ENCODE measurements around the gene MYO1B. TPM values are rescaled to one million over a fixed set of nuclear protein-coding genes. Genes with fewer than 3 reads are reported as not detected.

MYO1B gene
- total RNA-seq, 1 experiment from 2014 or later, result 37.8 TPM

GRCh38 chr2:191363267-191363666 lies 118.1 kb downstream of the MYO1B start:
- no peak for TF ChIP-seq EZH2 (IDR thresholded peaks at IDR 0.05; ENCODE audit: borderline replicate concordance, low read depth, low read length, poor library complexity, severe bottlenecking)
- TF ChIP-seq CTCF (conservative IDR thresholded peaks at IDR 0.05; ENCODE audit: low read depth, low read length), result no peak
- ChIA-PET POLR2A (ENCODE audit: low non-redundant PET) (no interaction called here), CTCF (interaction anchor here (0.5 kb wide), 1 partner anchor 143 kb away, joined by 3 read pairs; no protein-coding TSS in a partner anchor)
- H3K9me3 ChIP-seq (ENCODE audit: low read depth, low read length, poor library complexity, severe bottlenecking), result no peaks in the 10 kb centered on the region
- no peak overlapping the region for H3K4me3 ChIP-seq (ENCODE audit: low read depth, low read length, poor library complexity, severe bottlenecking)
- DNase-seq (ENCODE audit: low spot score), result no peak
- no peaks in the 10 kb centered on the region for H3K27me3 ChIP-seq (replicated peaks; ENCODE audit: insufficient read depth, low read depth, low read length, poor library complexity)
- intact Hi-C loops (cut with micrococcal nuclease; ENCODE audit: unreplicated experiment), result no loop called here
- no peaks in the 10 kb centered on the region for H3K36me3 ChIP-seq (ENCODE audit: insufficient read depth, low read length, poor library complexity, severe bottlenecking)
- H3K27ac ChIP-seq (ENCODE audit: low read depth, low read length, poor library complexity, severe bottlenecking), result no peak overlapping the region
- BruUV-seq (replicated peaks), result no TSS peak
- H3K4me1 ChIP-seq (ENCODE audit: insufficient read depth, low read length, poor library complexity, severe bottlenecking), result no peaks in the 10 kb centered on the region

DNA sequence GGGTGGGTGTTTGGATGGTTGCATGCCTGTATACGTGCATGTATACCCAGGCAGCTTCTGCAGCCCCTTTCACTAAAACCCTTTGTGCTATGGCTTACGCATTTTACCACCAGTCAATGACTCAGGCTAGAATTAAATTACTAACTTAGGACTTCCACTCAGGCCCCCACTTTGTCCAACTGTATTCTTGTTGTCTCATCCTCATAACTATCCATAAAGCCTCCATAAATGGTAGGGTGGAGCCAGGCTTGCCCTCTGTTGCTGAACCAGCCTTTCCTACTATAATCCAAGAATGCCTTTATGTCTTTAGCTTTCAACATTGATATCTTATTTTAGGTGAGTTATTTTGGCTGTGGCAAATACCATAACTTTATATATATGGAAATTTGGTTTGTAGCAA lies 119.9 kb downstream of the MYO1B start:
- ChIA-PET CTCF (no interaction called here), POLR2A (ENCODE audit: low non-redundant PET) (no interaction called here)
- no peak overlapping the region for H3K27ac ChIP-seq (ENCODE audit: low read depth, low read length, poor library complexity, severe bottlenecking)
- H3K9me3 ChIP-seq (ENCODE audit: low read depth, low read length, poor library complexity, severe bottlenecking), result no peaks in the 10 kb centered on the region
- H3K4me3 ChIP-seq (ENCODE audit: low read depth, low read length, poor library complexity, severe bottlenecking), result no peak overlapping the region
- no peak for TF ChIP-seq CTCF (conservative IDR thresholded peaks at IDR 0.05; ENCODE audit: low read depth, low read length)
- no peak for TF ChIP-seq EZH2 (IDR thresholded peaks at IDR 0.05; ENCODE audit: borderline replicate concordance, low read depth, low read length, poor library complexity, severe bottlenecking)
- intact Hi-C loops (cut with micrococcal nuclease; ENCODE audit: unreplicated experiment), result no loop called here
- H3K36me3 ChIP-seq (ENCODE audit: insufficient read depth, low read length, poor library complexity, severe bottlenecking), result no peaks in the 10 kb centered on the region
- H3K4me1 ChIP-seq (ENCODE audit: insufficient read depth, low read length, poor library complexity, severe bottlenecking), result no peaks in the 10 kb centered on the region
- no peaks in the 10 kb centered on the region for H3K27me3 ChIP-seq (replicated peaks; ENCODE audit: insufficient read depth, low read depth, low read length, poor library complexity)
- no peak for DNase-seq (ENCODE audit: low spot score)
- BruUV-seq (replicated peaks), result no TSS peak

GRCh38 chr2:191366199-191366598 lies 121.0 kb downstream of the MYO1B start:
- Histone ChIP-seq H3K9me3 (ENCODE audit: low read depth, low read length, poor library complexity, severe bottlenecking) (no peaks in the 10 kb centered on the region), H3K4me1 (ENCODE audit: insufficient read depth, low read length, poor library complexity, severe bottlenecking) (no peaks in the 10 kb centered on the region), H3K27me3 (replicated peaks; ENCODE audit: insufficient read depth, low read depth, low read length, poor library complexity) (no peaks in the 10 kb centered on the region), H3K36me3 (ENCODE audit: insufficient read depth, low read length, poor library complexity, severe bottlenecking) (no peaks in the 10 kb centered on the region), H3K27ac (ENCODE audit: low read depth, low read length, poor library complexity, severe bottlenecking) (no peak overlapping the region), H3K4me3 (ENCODE audit: low read depth, low read length, poor library complexity, severe bottlenecking) (no peak overlapping the region)
- no peak for TF ChIP-seq CTCF (conservative IDR thresholded peaks at IDR 0.05; ENCODE audit: low read depth, low read length)
- TF ChIP-seq EZH2 (IDR thresholded peaks at IDR 0.05; ENCODE audit: borderline replicate concordance, low read depth, low read length, poor library complexity, severe bottlenecking), result no peak
- intact Hi-C loops (cut with micrococcal nuclease; ENCODE audit: unreplicated experiment), result no loop called here
- ChIA-PET CTCF (interaction anchor here (0.7 kb wide), 1 partner anchor 556 kb away, joined by 3 read pairs; no protein-coding TSS in a partner anchor), POLR2A (ENCODE audit: low non-redundant PET) (no interaction called here)
- BruUV-seq (replicated peaks), result no TSS peak
- no peak for DNase-seq (ENCODE audit: low spot score)

All from A673 (cell line).